Endothelial cell of umbilical vein (primary cell): ENCODE data around the gene FOXF1. TPM values are rescaled to one million over a fixed set of nuclear protein-coding genes. Genes with fewer than 3 reads are reported as not detected.

Experiments used
- BruUV-seq: library from RNA; stranded (reverse); fragments of 400-500 nt; replicated peaks from 2 replicates; lab custom pipeline; 2021; lab: Mats Ljungman, UMichigan
- CTCF ChIA-PET: fragments of 300-600, 350-600 bp; sonication (Branson Sonifier 250); formaldehyde crosslinking; loops from one replicate; lab custom pipeline; 2021; ENCODE audit warnings: antibody characterized with exemption, inconsistent platforms; lab: Charles Lee
- POLR2A ChIA-PET: fragments of 300-600, 350-600 bp; sonication (Branson Sonifier 250); formaldehyde crosslinking; loops from one replicate; lab custom pipeline; 2021; ENCODE audit warnings: antibody characterized with exemption, inconsistent platforms; lab: Charles Lee
- DNase-seq: peaks from one replicate; pipeline ENCODE4 v3.0.0-alpha.2; 2011; ENCODE audit warnings: low read depth, low spot score
- FAIRE-seq: peaks from 2 replicates; lab custom pipeline; 2011; peaks lifted over from hg19 to GRCh38; lab: Jason Lieb, UNC
- H2AFZ ChIP-seq: 2 replicates; pipeline ENCODE4 v1.6.0; 2012; ENCODE audit warnings: low read depth, low read length, control low read depth, inconsistent platforms
- H3K27ac ChIP-seq: 2 replicates; pipeline ENCODE4 v1.5.1; 2011; ENCODE audit warnings: low read depth, mild to moderate bottlenecking, control low read depth, low read length, moderate library complexity; ENCODE audit not compliant: insufficient read depth
- H3K27me3 ChIP-seq, 2 experiments: 2 replicates each; pipeline versions ENCODE4 v1.6.0 to v1.6.1; 2011; ENCODE audit warnings: low read length in 2 of 2, mixed read lengths in 1 of 2; ENCODE audit not compliant: control insufficient read depth in 2 of 2, insufficient read depth in 2 of 2
- H3K36me3 ChIP-seq, 2 experiments: 2 replicates in 1 of 2; 3 replicates in 1 of 2; pipeline ENCODE4 v1.5.1; 2011; ENCODE audit warnings: low read length in 2 of 2, mild to moderate bottlenecking in 1 of 2, moderate library complexity in 1 of 2; ENCODE audit not compliant: control insufficient read depth in 2 of 2, insufficient read depth in 2 of 2; ENCODE audit errors: extremely low read depth in 1 of 2
- H3K4me1 ChIP-seq: 3 replicates; pipeline ENCODE4 v1.5.1; 2011; ENCODE audit warnings: mild to moderate bottlenecking, low read length; ENCODE audit not compliant: control insufficient read depth, insufficient read depth; ENCODE audit errors: extremely low read depth
- H3K4me2 ChIP-seq: 2 replicates; pipeline ENCODE4 v1.6.1; 2011; ENCODE audit warnings: low read length, control low read depth, mixed read lengths; ENCODE audit not compliant: insufficient read depth
- H3K4me3 ChIP-seq, 3 experiments: fragments of 200-600 bp in 1 of 3; sonication (generic), shearing (Covaris generic) in 1 of 3; replicated peaks in 1 of 3; 2 replicates each; pipeline ENCODE4 v1.5.1; 2011 to 2016; ENCODE audit warnings: control low read depth in 3 of 3, low read length in 3 of 3, mild to moderate bottlenecking in 2 of 3, inconsistent platforms in 1 of 3, low read depth in 1 of 3, moderate library complexity in 1 of 3; ENCODE audit not compliant: insufficient read depth in 1 of 3
- H3K79me2 ChIP-seq: 2 replicates; pipeline ENCODE4 v1.6.0; 2012; ENCODE audit warnings: low read length, inconsistent platforms; ENCODE audit not compliant: control insufficient read depth, insufficient read depth
- H3K9ac ChIP-seq: replicated peaks from 2 replicates; pipeline ENCODE3; 2011; ENCODE audit warnings: low read length, control low read depth; ENCODE audit not compliant: insufficient read depth; ENCODE audit errors: extremely low read depth
- H3K9me1 ChIP-seq: replicated peaks from 3 replicates; pipeline ENCODE4 v1.6.0; 2011; ENCODE audit warnings: mild to moderate bottlenecking, low read length; ENCODE audit not compliant: control insufficient read depth, insufficient read depth; ENCODE audit errors: extremely low read depth
- H3K9me3 ChIP-seq: replicated peaks from 2 replicates; pipeline ENCODE4 v1.5.1; 2012; ENCODE audit warnings: low read length, inconsistent platforms; ENCODE audit not compliant: control insufficient read depth, insufficient read depth
- H4K20me1 ChIP-seq: replicated peaks from 2 replicates; pipeline ENCODE3; 2011; ENCODE audit warnings: mild to moderate bottlenecking, low read length; ENCODE audit not compliant: control insufficient read depth, insufficient read depth; ENCODE audit errors: extremely low read depth
- EZH2 ChIP-seq: IDR thresholded peaks from 2 replicates; pipeline ENCODE4 v1.6.1; 2012; ENCODE audit warnings: borderline replicate concordance, low read depth, mild to moderate bottlenecking, moderate library complexity, low read length, inconsistent platforms; ENCODE audit not compliant: severe bottlenecking
- FOS ChIP-seq: IDR thresholded peaks from 2 replicates; pipeline ENCODE4 v1.6.1; 2011; ENCODE audit warnings: mild to moderate bottlenecking, low read length, moderate library complexity, borderline replicate concordance; ENCODE audit not compliant: insufficient read depth
- GATA2 ChIP-seq: IDR thresholded peaks from 2 replicates; pipeline ENCODE4 v1.7.0; 2011; ENCODE audit warnings: low read depth, mild to moderate bottlenecking, moderate library complexity, mixed read lengths, low read length; ENCODE audit not compliant: insufficient read length, insufficient read depth
- JUN ChIP-seq: IDR thresholded peaks from 2 replicates; pipeline ENCODE4 v1.6.1; 2011; ENCODE audit warnings: borderline replicate concordance, low read depth; ENCODE audit not compliant: insufficient read length, insufficient read depth
- MYC ChIP-seq: IDR thresholded peaks from one replicate; pipeline ENCODE4 v1.6.1; 2011; ENCODE audit warnings: mild to moderate bottlenecking, low read depth, low read length
- POLR2A ChIP-seq: IDR thresholded peaks from 2 replicates; pipeline ENCODE4 v1.6.1; 2012; ENCODE audit warnings: low read depth, mild to moderate bottlenecking, control low read depth, low read length
- POLR2AphosphoS5 ChIP-seq: IDR thresholded peaks from 2 replicates; pipeline ENCODE4 v1.6.1; 2012; ENCODE audit warnings: low read depth, mild to moderate bottlenecking, control low read depth, low read length, moderate library complexity; ENCODE audit not compliant: insufficient read depth
- dilution Hi-C: fragments of 300-500 bp; cut with MboI; formaldehyde crosslinking; loops from one replicate; pipeline ENCODE4 v1.15.0; 2019; ENCODE audit warnings: low sequenced_read_pairs; ENCODE audit not compliant: extremely low pct_ligation_motif_present
- intact Hi-C: fragments of 100-400 bp; cut with micrococcal nuclease; formaldehyde crosslinking; loops from one replicate; pipeline ENCODE4 v1.10.0; 2022
- polyA plus RNA-seq, 4 experiments: library from polyadenylated mRNA; depleted of rRNA in 3 of 4; stranded (reverse) in 3 of 4; unstranded in 1 of 4; fragments of >200 nt; gene quantifications; 2 replicates each; pipeline versions ENCODE4 v1.2.1 to v1.2.3, GENCODE V29; 2011 to 2012; ENCODE audit warnings: missing spikeins in 1 of 4
- total RNA-seq: library from RNA; stranded (reverse); gene quantifications from 2 replicates; pipeline ENCODE4 v1.2.3, GENCODE V29; 2021
- TF ChIP-seq, protein P1 (sequence below): IDR thresholded peaks from 2 replicates; pipeline ENCODE4 v1.6.1; 2011; ENCODE audit not compliant: insufficient read depth, insufficient read length
- TF ChIP-seq, protein P2 (sequence below), 2 donors: IDR thresholded peaks; 1 replicate in 1 of 2; 2 replicates in 1 of 2; pipeline ENCODE4 v1.5.1; 2011; ENCODE audit warnings: low read length in 2 of 2, mild to moderate bottlenecking in 2 of 2, moderate library complexity in 2 of 2, control low read depth in 1 of 2, inconsistent platforms in 1 of 2, low read depth in 1 of 2; ENCODE audit not compliant: insufficient read depth in 1 of 2; ENCODE audit errors: extremely low read depth in 1 of 2

FOXF1 gene
- total and polyA plus RNA-seq, 2 donors (not counting 3 experiments of a cell fraction or from before 2014, with no cell fraction given), result 1.0 to 1.1 TPM

DNA sequence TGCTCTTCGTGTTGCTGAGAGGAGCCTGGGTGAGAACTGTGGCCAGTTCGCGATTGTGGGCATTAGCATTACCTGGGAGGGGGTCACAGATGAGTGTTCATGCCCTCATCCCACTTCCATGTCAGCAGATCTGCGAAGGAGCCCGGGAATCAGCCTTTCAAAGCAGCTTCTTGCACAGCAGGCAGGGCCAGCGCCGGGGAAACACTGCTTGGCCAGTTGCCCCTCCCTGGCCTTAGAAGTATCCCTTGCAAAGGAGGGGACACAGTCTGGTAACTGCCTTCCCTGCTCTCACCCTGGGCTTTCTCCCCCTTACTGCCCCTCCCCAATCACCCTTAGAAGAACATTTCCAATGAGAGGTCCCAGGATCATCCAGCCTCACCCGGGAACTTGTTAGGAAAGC lies 42.8 kb upstream of the FOXF1 start:
- no TSS peak for BruUV-seq
- FAIRE-seq (no peak), DNase-seq (no peak)
- Histone ChIP-seq H3K9me3 (no peaks in the 10 kb centered on the region), H3K36me3 (no peaks in the 10 kb centered on the region), H3K9me1 (no peaks in the 10 kb centered on the region), H3K27me3 (no peaks in the 10 kb centered on the region), H3K9ac (no peak overlapping the region), H3K27ac (no peak overlapping the region), H4K20me1 (no peaks in the 10 kb centered on the region), H3K79me2 (no peaks in the 10 kb centered on the region), H3K4me1 (no peaks in the 10 kb centered on the region), H3K4me2 (no peak overlapping the region), H3K4me3 (no peak overlapping the region), H2AFZ (no peak overlapping the region)
- intact Hi-C loops (no loop called here), dilution Hi-C loops (no loop called here)
- TF ChIP-seq, protein P1, sequence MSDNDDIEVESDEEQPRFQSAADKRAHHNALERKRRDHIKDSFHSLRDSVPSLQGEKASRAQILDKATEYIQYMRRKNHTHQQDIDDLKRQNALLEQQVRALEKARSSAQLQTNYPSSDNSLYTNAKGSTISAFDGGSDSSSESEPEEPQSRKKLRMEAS, result no peak
- CTCF ChIA-PET, result interaction anchor here (0.6 kb wide), 1 partner anchor 96 kb away, joined by 3 read pairs; no protein-coding TSS in a partner anchor
- POLR2A ChIA-PET, result no interaction called here

DNA sequence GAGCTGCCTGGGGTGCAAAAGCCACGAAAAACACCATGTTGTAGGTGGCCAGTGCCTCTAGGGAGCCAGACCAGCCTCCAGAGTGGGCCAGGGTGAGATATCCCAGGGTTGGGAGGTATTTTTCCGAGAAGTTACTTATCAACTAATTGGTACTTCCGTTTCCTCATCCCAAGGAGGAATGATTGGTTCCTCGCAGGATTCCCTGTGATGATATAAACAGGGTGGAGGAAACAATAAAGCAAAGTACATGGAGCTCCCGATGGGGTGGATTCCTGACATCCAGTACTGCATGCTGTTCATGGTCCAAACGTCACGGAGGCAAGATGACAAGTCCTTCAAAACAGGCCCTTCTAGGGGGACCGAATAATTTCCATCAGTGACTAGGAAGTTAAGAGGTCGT lies 39.4 kb upstream of the FOXF1 start:
- Histone ChIP-seq H3K4me2 (no peak overlapping the region), H3K36me3 (no peaks in the 10 kb centered on the region), H3K4me3 (no peak overlapping the region), H3K27ac (no peak overlapping the region), H3K9me1 (no peaks in the 10 kb centered on the region), H3K79me2 (no peaks in the 10 kb centered on the region), H3K27me3 (peaks cover 0 to 2% of the 10 kb centered on the region in 2 experiments), H3K4me1 (no peaks in the 10 kb centered on the region), H3K9ac (no peak overlapping the region), H4K20me1 (no peaks in the 10 kb centered on the region), H3K9me3 (no peaks in the 10 kb centered on the region), H2AFZ (no peak overlapping the region)
- intact Hi-C loops (no loop called here), dilution Hi-C loops (no loop called here)
- ChIA-PET POLR2A (no interaction called here), CTCF (interaction anchor here (1.0 kb wide), 2 partner anchors 101 to 218 kb away, joined by 3 to 5 read pairs; no protein-coding TSS in a partner anchor)
- DNase-seq (no peak), FAIRE-seq (no peak)
- no TSS peak for BruUV-seq
- TF ChIP-seq, protein P1, result no peak
- no peak for TF ChIP-seq EZH2
- no peak for TF ChIP-seq FOS
- TF ChIP-seq MYC, result no peak
- no peak for TF ChIP-seq POLR2A
- TF ChIP-seq GATA2, result no peak
- no peak for TF ChIP-seq POLR2AphosphoS5
- TF ChIP-seq, protein P2, sequence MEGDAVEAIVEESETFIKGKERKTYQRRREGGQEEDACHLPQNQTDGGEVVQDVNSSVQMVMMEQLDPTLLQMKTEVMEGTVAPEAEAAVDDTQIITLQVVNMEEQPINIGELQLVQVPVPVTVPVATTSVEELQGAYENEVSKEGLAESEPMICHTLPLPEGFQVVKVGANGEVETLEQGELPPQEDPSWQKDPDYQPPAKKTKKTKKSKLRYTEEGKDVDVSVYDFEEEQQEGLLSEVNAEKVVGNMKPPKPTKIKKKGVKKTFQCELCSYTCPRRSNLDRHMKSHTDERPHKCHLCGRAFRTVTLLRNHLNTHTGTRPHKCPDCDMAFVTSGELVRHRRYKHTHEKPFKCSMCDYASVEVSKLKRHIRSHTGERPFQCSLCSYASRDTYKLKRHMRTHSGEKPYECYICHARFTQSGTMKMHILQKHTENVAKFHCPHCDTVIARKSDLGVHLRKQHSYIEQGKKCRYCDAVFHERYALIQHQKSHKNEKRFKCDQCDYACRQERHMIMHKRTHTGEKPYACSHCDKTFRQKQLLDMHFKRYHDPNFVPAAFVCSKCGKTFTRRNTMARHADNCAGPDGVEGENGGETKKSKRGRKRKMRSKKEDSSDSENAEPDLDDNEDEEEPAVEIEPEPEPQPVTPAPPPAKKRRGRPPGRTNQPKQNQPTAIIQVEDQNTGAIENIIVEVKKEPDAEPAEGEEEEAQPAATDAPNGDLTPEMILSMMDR (IDR thresholded peaks at IDR 0.05; ENCODE audit: extremely low read depth in 1 of 2, insufficient read depth in 1 of 2, low read depth in 1 of 2, low read length in 2 of 2), result no peak
- no peak for TF ChIP-seq JUN
